Tongue (tissue), 2 donors: ENCODE results near the gene PTGES2. TPM values are rescaled to one million over a fixed set of nuclear protein-coding genes. Genes with fewer than 3 reads are reported as not detected.
"Not testable (repeated sequence)": the region's sequence is repeated elsewhere in the genome, so short reads cannot be mapped to it uniquely, and the experiment has no call there.

Experiments
- DNase-seq: peaks from one replicate; pipeline ENCODE4 v3.0.0-alpha.2; 2015
- total RNA-seq: library from RNA; depleted of rRNA; stranded (reverse); fragments of >200 nt; gene quantifications from one replicate; pipeline ENCODE4 v1.2.3, GENCODE V29; 2014

The PTGES2 gene
- total RNA-seq, 1 donor from 2014 or later: 55.2 TPM

GRCh38 chr9:128118971-128119665 is 8.4 kb downstream of the PTGES2 start:
- DNase-seq: peak; percentile 67

- DNase-seq: no peak
These were observed 9.1 kb downstream of the PTGES2 start for GRCh38 chr9:128118472-128118857.

GRCh38 chr9:128117613-128118471 is 9.7 kb downstream of the PTGES2 start:
- DNase-seq: peak; percentile 97

- no peak for DNase-seq
These were observed 11.1 kb downstream of the PTGES2 start for GRCh38 chr9:128116104-128117083.

- no peak for DNase-seq
These were observed 12.1 kb downstream of the PTGES2 start for GRCh38 chr9:128115187-128116103.

- DNase-seq: no peak
These were observed 13.0 kb downstream of the PTGES2 start for GRCh38 chr9:128114326-128115186.

- no peak for DNase-seq
These were observed 13.8 kb downstream of the PTGES2 start for GRCh38 chr9:128113526-128114325.

GRCh38 chr9:128111726-128112125 is 15.8 kb downstream of the PTGES2 start:
- DNase-seq: not testable (repeated sequence)

GRCh38 chr9:128109050-128109709 is 18.3 kb downstream of the PTGES2 start:
- DNase-seq: peak; percentile 41

GRCh38 chr9:128108269-128109049 is 19.1 kb downstream of the PTGES2 start:
- DNase-seq: no peak

- DNase-seq: no peak
These were observed 19.9 kb downstream of the PTGES2 start for GRCh38 chr9:128107468-128108268.

GRCh38 chr9:128106940-128107467 is 20.5 kb downstream of the PTGES2 start:
- DNase-seq: no peak

- no peak for DNase-seq
These were observed 21.2 kb downstream of the PTGES2 start for GRCh38 chr9:128106181-128106939.

GRCh38 chr9:128105538-128106175 is 21.9 kb downstream of the PTGES2 start:
- no peak for DNase-seq

GRCh38 chr9:128104171-128104618 is 23.3 kb downstream of the PTGES2 start:
- peak; percentile 88 for DNase-seq
